ENCODE results near the gene SRP9.

The SRP9 gene

DNA sequence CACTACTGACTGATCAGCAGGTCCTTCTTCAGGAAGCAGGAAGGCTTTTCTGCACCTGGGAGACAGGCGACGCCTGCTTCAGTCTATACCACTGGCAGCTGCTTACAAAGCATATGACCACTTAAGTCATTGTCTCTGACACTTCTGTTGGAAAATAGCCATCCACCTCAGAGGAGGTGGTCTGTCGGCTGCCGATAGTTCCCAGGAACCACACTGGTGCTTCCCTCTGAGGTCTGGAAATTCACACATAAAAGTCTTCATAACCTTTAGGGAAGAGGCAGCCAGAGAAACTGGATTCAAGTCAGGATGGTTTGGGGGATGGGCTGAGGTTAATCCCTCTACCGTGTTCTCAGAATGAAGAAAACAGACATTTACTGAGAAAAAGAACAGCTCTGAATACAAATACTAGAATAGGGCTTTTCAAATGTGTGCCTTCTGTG is 15.6 kb upstream of the SRP9 start:
- Histone ChIP-seq H3K4me2 (ENCODE audit: low read length) (no peak overlapping the region), H2AFZ (no peak overlapping the region), H3K36me3 (ENCODE audit: control insufficient read depth, insufficient read depth, low read length) (no peaks in the 10 kb centered on the region), H3K4me1 (peaks cover 3% of the 10 kb centered on the region), H3K9ac (no peak overlapping the region), H3K9me3 (ENCODE audit: control insufficient read depth, low read length) (no peaks in the 10 kb centered on the region), H3K79me2 (no peaks in the 10 kb centered on the region), H3K27me3 (ENCODE audit: control insufficient read depth, insufficient read depth, low read length) (no peaks in the 10 kb centered on the region), H3K4me3 (ENCODE audit: low read depth, low read length) (no peak overlapping the region), H3K27ac (no peak overlapping the region)
- TF ChIP-seq, protein P1, sequence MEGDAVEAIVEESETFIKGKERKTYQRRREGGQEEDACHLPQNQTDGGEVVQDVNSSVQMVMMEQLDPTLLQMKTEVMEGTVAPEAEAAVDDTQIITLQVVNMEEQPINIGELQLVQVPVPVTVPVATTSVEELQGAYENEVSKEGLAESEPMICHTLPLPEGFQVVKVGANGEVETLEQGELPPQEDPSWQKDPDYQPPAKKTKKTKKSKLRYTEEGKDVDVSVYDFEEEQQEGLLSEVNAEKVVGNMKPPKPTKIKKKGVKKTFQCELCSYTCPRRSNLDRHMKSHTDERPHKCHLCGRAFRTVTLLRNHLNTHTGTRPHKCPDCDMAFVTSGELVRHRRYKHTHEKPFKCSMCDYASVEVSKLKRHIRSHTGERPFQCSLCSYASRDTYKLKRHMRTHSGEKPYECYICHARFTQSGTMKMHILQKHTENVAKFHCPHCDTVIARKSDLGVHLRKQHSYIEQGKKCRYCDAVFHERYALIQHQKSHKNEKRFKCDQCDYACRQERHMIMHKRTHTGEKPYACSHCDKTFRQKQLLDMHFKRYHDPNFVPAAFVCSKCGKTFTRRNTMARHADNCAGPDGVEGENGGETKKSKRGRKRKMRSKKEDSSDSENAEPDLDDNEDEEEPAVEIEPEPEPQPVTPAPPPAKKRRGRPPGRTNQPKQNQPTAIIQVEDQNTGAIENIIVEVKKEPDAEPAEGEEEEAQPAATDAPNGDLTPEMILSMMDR (IDR thresholded peaks at IDR 0.05): no peak

DNA sequence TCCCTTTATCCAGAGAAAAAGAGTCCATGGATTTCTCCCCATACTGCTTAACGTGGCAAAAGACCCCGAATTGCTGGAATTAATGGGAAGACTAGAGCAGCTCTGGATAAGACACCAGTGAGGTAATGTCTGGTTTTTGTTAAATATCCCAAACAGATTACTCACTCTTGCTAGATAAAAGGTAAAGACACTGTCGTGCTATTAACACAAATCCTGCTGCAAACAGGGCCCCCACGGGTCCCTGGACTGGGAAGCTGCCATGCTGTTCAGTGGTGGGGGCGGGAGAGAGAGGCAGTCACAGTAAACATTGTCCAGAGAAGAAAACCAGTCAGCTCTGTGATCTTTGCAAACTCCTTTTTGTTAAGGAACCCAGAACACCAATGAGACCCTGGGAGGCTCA is 15.2 kb upstream of the SRP9 start:
- TF ChIP-seq, protein P1 (IDR thresholded peaks at IDR 0.05): no peak
- no peaks in the 10 kb centered on the region for H3K36me3 ChIP-seq (ENCODE audit: control insufficient read depth, insufficient read depth, low read length)
- no peak overlapping the region for H2AFZ ChIP-seq
- no peak overlapping the region for H3K4me2 ChIP-seq (ENCODE audit: low read length)
- no peak overlapping the region for H3K4me3 ChIP-seq (ENCODE audit: low read depth, low read length)
- no peak overlapping the region for H3K9ac ChIP-seq
- no peaks in the 10 kb centered on the region for H3K27me3 ChIP-seq (ENCODE audit: control insufficient read depth, insufficient read depth, low read length)
- peaks cover 6% of the 10 kb centered on the region for H3K4me1 ChIP-seq
- no peaks in the 10 kb centered on the region for H3K9me3 ChIP-seq (ENCODE audit: control insufficient read depth, low read length)
- H3K79me2 ChIP-seq: no peaks in the 10 kb centered on the region
- H3K27ac ChIP-seq: no peak overlapping the region

DNA sequence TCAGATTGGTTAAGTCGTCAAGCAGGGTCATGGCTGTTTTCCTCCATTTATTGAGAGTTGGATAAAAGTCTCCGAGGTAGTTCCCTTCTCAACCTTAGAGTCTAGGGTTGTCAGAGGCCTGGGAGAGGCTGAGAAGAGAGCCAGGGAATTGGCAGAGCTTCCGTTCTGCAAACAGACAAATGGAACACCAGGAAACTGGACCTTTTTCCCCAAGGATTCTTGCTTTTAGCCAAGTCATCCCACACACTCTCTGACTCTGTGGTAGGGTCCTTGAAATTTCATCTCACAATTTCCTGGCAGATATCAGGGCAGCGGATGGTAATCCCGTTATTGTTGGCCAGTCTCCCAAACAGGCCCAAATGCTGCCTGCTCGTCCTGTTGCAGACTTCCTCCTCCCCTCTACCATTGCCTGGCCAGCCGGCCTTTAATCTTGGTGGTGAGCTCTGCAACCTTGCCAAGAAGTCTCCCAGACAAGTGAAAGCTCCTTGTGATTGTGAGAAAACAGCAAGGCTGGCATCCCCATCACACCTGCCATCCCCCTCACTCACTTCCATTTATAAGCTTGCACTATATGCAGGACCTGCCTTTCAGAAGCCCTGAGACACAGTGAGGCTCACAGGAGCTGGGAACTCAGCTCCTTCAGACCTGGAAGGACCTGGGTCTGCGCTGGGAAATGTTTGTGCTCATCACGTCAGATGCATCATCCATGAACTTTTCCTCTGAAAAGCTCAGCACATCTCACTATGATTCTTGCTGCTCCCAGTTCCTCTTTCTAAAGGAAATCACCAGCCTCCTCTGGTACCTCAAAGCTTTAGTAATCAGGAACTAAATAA is 13.7 kb upstream of the SRP9 start:
- H3K4me3 ChIP-seq (ENCODE audit: low read depth, low read length): no peak overlapping the region
- peak overlapping the region; percentile 51 for H2AFZ ChIP-seq
- no peaks in the 10 kb centered on the region for H3K79me2 ChIP-seq
- no peaks in the 10 kb centered on the region for H3K36me3 ChIP-seq (ENCODE audit: control insufficient read depth, insufficient read depth, low read length)
- no peak overlapping the region for H3K4me2 ChIP-seq (ENCODE audit: low read length)
- no peaks in the 10 kb centered on the region for H3K27me3 ChIP-seq (ENCODE audit: control insufficient read depth, insufficient read depth, low read length)
- H3K27ac ChIP-seq: peak overlapping the region; percentile 20
- H3K9me3 ChIP-seq (ENCODE audit: control insufficient read depth, low read length): no peaks in the 10 kb centered on the region
- TF ChIP-seq, protein P1 (IDR thresholded peaks at IDR 0.05): no peak
- H3K4me1 ChIP-seq: peaks cover 15% of the 10 kb centered on the region
- no peak overlapping the region for H3K9ac ChIP-seq

DNA sequence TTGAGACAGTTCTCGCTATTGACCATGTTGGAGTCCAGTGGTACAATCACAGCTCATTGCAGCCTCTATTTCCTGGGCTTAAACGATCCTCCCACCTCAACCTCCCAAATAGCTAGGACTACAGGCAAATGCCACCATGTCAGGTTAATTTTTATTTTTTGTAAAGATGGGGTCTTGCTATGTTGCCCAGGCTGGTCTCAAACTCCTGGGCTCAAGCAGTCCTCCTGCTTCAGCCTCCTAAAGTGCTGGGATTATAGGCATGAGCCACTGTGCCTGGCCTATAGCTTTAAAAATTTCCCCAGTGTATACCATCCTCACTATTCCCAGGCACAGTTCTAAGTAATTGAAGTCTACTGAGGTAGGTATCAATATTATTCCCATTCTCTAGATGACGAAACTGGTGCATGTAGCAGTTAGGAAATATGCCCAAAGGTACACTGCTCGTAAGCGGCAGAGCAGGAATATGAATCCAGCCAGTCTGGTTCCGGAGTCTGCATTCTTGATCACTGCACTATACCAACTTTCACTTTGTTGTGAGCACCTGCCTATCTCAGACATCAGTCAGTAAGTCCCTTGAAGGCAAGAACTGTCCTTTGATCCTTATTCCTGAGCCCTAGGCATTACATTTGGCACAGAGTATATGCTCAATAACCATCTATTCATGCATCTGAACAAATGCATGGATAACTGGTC is 11.5 kb upstream of the SRP9 start:
- TF ChIP-seq, protein P1 (IDR thresholded peaks at IDR 0.05): no peak
- Histone ChIP-seq H3K79me2 (no peaks in the 10 kb centered on the region), H3K4me3 (ENCODE audit: low read depth, low read length) (no peak overlapping the region), H3K4me1 (peaks cover 24% of the 10 kb centered on the region), H3K27me3 (ENCODE audit: control insufficient read depth, insufficient read depth, low read length) (no peaks in the 10 kb centered on the region), H3K4me2 (ENCODE audit: low read length) (no peak overlapping the region), H3K27ac (no peak overlapping the region), H2AFZ (no peak overlapping the region), H3K9ac (no peak overlapping the region), H3K36me3 (ENCODE audit: control insufficient read depth, insufficient read depth, low read length) (no peaks in the 10 kb centered on the region), H3K9me3 (ENCODE audit: control insufficient read depth, low read length) (no peaks in the 10 kb centered on the region)

All from parathyroid adenoma (tissue), 2 donors.